Chondrocyte (in vitro differentiated cells): ENCODE measurements around the gene GRIK1. TPM values are rescaled to one million over a fixed set of nuclear protein-coding genes. Genes with fewer than 3 reads are reported as not detected.

Experiments used
- DNase-seq: peaks from one replicate; pipeline ENCODE4 v3.0.0; 2021; ENCODE audit warnings: mixed read lengths, low spot score
- H3K27ac Mint-ChIP-seq: one replicate; pipeline ENCODE4 v1.8.0; 2021; ENCODE audit warnings: mild to moderate bottlenecking, moderate library complexity, mixed read lengths; ENCODE audit not compliant: unreplicated experiment
- H3K27me3 Mint-ChIP-seq: 2 replicates; pipeline ENCODE4 v1.8.0; 2021; ENCODE audit warnings: low read depth, mixed read lengths
- H3K36me3 Mint-ChIP-seq: 2 replicates; pipeline ENCODE4 v1.8.0; 2021; ENCODE audit warnings: low read depth, mixed read lengths
- H3K4me1 Mint-ChIP-seq: 2 replicates; pipeline ENCODE4 v1.8.0; 2021; ENCODE audit warnings: low read depth, mild to moderate bottlenecking, mixed read lengths
- H3K4me3 Mint-ChIP-seq: one replicate; pipeline ENCODE4 v1.8.0; 2021; ENCODE audit warnings: mild to moderate bottlenecking, moderate library complexity, mixed read lengths; ENCODE audit not compliant: unreplicated experiment
- H3K9me3 Mint-ChIP-seq: 2 replicates; pipeline ENCODE4 v1.8.0; 2021; ENCODE audit warnings: low read depth, mixed read lengths
- long read RNA-seq: library from polyadenylated mRNA; stranded (forward); transcript quantifications from one replicate; pipeline ENCODE4 v2.0.0, GENCODE V29; 2021
- total RNA-seq: library from RNA; stranded (reverse); gene quantifications from 3 replicates; pipeline ENCODE4 v1.2.1, GENCODE V29; 2021
- TF ChIP-seq, protein P1 (sequence below): fragments of 200-600 bp; sonication (generic); IDR thresholded peaks from 2 replicates; pipeline ENCODE4 v1.5.0; 2021; ENCODE audit warnings: antibody characterized with exemption, mild to moderate bottlenecking, moderate library complexity

Gene GRIK1
- 0.24 to 1.4 TPM (median 1.2 TPM) in 3 replicates for total RNA-seq
- long read RNA-seq = 0 reads

DNA sequence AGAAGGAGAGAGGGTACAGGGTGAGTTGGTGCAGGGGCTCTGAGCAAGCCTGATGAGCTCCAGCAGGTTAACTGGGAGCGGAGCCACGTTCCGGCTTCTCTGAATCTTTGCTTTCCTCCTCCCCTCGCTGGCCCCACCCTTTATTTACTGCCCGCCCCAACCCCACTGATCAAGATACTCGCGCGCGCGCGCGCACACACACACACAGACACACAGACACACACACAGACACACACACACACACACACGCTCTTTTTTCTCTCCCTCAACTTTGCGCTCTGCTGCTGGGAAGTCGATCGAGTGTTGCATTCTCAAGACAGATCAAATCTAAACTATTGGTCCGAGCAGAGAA is at the start of gene GRIK1:
TSS of gene GRIK1 (minus strand) at position 73 of the 352 bp plus-strand sequence.
- H3K4me3 Mint-ChIP-seq = peak within 1 kb of the TSS; percentile 86
- no peak for DNase-seq
- TF ChIP-seq, protein P1, sequence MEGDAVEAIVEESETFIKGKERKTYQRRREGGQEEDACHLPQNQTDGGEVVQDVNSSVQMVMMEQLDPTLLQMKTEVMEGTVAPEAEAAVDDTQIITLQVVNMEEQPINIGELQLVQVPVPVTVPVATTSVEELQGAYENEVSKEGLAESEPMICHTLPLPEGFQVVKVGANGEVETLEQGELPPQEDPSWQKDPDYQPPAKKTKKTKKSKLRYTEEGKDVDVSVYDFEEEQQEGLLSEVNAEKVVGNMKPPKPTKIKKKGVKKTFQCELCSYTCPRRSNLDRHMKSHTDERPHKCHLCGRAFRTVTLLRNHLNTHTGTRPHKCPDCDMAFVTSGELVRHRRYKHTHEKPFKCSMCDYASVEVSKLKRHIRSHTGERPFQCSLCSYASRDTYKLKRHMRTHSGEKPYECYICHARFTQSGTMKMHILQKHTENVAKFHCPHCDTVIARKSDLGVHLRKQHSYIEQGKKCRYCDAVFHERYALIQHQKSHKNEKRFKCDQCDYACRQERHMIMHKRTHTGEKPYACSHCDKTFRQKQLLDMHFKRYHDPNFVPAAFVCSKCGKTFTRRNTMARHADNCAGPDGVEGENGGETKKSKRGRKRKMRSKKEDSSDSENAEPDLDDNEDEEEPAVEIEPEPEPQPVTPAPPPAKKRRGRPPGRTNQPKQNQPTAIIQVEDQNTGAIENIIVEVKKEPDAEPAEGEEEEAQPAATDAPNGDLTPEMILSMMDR = no peak
- no peak within 1 kb of the TSS for H3K27ac Mint-ChIP-seq
- peaks cover 74% of the 10 kb centered on the region for H3K27me3 Mint-ChIP-seq
- H3K36me3 Mint-ChIP-seq = no peaks in the 10 kb centered on the region
- peaks cover 16% of the 10 kb centered on the region for H3K4me1 Mint-ChIP-seq
- no peaks in the 10 kb centered on the region for H3K9me3 Mint-ChIP-seq

DNA sequence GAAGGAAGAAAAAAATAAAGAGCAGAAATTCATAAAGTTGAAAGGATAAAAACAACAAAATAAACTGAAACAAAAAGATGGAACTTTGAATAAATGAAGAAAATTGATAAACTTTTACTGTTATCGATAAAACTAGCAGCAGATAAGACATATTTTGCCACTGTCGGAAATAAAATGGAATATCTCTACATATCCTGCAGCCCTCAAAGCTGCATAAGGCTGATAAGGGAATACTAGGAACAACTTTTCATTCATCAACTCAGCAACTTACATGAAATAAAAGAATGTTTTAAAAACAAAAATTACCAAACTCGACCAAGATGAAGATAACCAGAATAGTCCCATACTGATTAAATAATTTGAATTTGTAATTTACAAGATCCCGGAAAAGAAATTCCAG is 48.0 kb upstream of the GRIK1 start:
- Mint-ChIP-seq H3K36me3 (no peaks in the 10 kb centered on the region), H3K27me3 (peaks cover 12% of the 10 kb centered on the region), H3K4me1 (no peaks in the 10 kb centered on the region), H3K4me3 (no peak overlapping the region), H3K27ac (no peak overlapping the region), H3K9me3 (peaks cover 5% of the 10 kb centered on the region)
- TF ChIP-seq, protein P1 = no peak
- no peak for DNase-seq

DNA sequence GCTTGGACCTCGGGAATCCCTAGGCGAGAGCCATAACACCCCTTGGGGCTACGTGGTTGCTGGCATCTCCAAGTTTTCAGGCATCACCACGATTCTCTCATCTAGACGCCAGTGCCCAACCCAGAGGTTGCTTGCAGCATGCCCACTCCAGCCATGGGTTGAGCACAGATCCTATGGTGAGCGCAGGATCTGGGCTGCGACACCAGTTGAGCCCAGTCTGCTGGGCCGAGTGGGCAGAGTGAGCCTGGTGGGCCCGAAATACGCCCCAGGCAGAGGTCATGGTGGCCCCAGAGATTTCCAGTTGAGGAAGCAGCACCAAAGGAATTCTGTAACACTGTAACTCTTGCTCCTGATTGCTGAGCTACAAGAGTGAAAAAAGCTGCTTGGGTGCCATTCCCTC is 46.1 kb upstream of the GRIK1 start:
- TF ChIP-seq, protein P1 = no peak
- Mint-ChIP-seq H3K9me3 (peaks cover 5% of the 10 kb centered on the region), H3K4me3 (no peak overlapping the region), H3K4me1 (no peaks in the 10 kb centered on the region), H3K36me3 (no peaks in the 10 kb centered on the region), H3K27ac (no peak overlapping the region), H3K27me3 (peaks cover 12% of the 10 kb centered on the region)
- peak; percentile 69 for DNase-seq

DNA sequence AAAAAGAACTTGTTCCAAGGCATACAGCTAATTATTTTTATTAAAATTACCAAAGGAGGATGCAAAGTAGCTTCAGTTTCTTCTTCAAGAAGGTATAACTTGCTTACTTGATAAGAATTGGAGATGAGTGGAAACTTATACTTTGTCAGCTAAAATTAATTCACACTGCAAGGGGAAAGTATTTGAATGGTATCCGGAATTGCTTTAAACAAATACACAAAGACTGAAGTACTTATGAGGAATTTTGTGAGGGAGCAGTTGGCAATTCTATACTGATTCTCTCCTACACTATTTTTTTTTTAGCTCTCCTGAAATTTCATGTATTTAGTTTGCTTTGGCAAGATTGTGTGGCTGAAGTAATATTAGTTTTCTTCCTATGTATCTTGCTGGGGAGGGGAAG is 39.2 kb upstream of the GRIK1 start:
- peaks cover 9% of the 10 kb centered on the region for H3K27me3 Mint-ChIP-seq
- TF ChIP-seq, protein P1 = no peak

DNA sequence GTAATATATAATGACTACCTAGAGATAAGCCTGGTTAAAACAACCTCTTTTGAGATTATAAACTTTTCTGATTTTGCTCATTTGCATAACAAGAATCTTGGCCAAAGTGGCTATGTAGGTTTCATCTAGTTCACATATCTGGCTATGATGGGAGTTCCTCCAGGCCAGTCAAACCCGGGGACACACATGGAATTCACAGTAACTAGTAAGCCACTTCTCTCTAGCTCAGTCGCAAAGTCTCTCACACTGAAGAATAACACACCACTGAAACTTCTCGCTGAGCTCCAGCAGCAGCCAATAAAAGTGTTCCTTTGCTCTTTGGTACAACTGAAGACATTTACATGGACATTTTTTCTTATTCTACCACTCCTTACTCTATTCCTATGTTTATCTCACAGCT is 36.0 kb upstream of the GRIK1 start:
- Mint-ChIP-seq H3K4me1 (peaks cover 14% of the 10 kb centered on the region), H3K9me3 (no peaks in the 10 kb centered on the region), H3K4me3 (no peak overlapping the region), H3K36me3 (no peaks in the 10 kb centered on the region), H3K27me3 (no peaks in the 10 kb centered on the region), H3K27ac (no peak overlapping the region)
- no peak for DNase-seq
- TF ChIP-seq, protein P1 = no peak

More for the DNA sequence above, 39.2 kb upstream of the GRIK1 start:
- Mint-ChIP-seq H3K4me3 (no peak overlapping the region), H3K4me1 (peaks cover 14% of the 10 kb centered on the region), H3K9me3 (no peaks in the 10 kb centered on the region), H3K27ac (no peak overlapping the region), H3K36me3 (no peaks in the 10 kb centered on the region)
- no peak for DNase-seq
